Adrenal gland (tissue), 5 donors: ENCODE measurements around the gene HCRT.

Source experiments
- CTCF ChIP-seq, 6 experiments: fragments of 450-650 bp in 4 of 6; fragments of 200-600 bp in 2 of 6; sonication (generic) in 1 of 6; IDR thresholded peaks; 1 replicate in 5 of 6; 2 replicates in 1 of 6; pipeline versions ENCODE4 v1.5.1 to v1.8.0; 2016 to 2021; ENCODE audit warnings: antibody characterized with exemption in 6 of 6, mild to moderate bottlenecking in 2 of 6, moderate library complexity in 1 of 6
- POLR2A ChIP-seq, 2 donors: fragments of 450-650 bp; IDR thresholded peaks; one replicate each; pipeline ENCODE4 v1.6.1; 2017; ENCODE audit warnings: antibody characterized with exemption in 2 of 2, mild to moderate bottlenecking in 2 of 2, moderate library complexity in 1 of 2
- donor health status: DM: no; HTN: no; CAD: no.

GRCh38 chr17:42135151-42135550 lies 50.1 kb downstream of the HCRT start:
- TF ChIP-seq CTCF (IDR thresholded peaks at IDR 0.05) (no peak), POLR2A (IDR thresholded peaks at IDR 0.05) (no peak)
